Renal pelvis (tissue), 4 donors: Measurements from ENCODE around the gene SCD5. TPM values are rescaled to one million over a fixed set of nuclear protein-coding genes. Genes with fewer than 3 reads are reported as not detected.

ENCODE experiments used
- DNase-seq: peaks from one replicate; pipeline ENCODE4 v3.0.0-alpha.2; 2013
- polyA plus RNA-seq, 3 donors: library from polyadenylated mRNA; unstranded; fragments of 120-200 nt; gene quantifications; one replicate each; pipeline ENCODE4 v1.2.1, GENCODE V29; 2013; ENCODE audit not compliant: insufficient read length in 3 of 3

Gene SCD5
- polyA plus RNA-seq, 3 donors = 34.0 to 46.8 (median 38.7) TPM

- DNase-seq = no peak
Observed at GRCh38 chr4:82697561-82697960, 101.0 kb downstream of the SCD5 start.

- no peak for DNase-seq
Observed at GRCh38 chr4:82696117-82696860, 102.3 kb downstream of the SCD5 start.

DNA sequence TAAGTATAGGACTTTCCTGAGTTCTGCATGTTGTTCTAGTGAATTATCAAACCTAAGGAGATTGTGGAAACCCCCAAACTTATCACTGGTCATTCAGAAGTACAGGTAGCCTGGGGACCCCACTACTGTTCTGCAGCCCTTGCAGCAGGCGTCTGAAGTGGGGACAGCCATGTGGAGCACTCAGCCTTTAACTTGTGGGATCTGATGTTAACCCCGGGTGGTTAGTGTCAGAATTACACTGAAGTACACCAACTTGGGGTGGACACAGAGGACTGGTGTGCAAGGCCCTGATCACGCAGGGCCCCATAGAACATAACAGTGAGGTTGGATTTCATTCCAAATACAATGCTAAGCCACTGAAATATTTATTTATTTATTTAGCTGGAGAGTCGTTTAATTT is 103.7 kb downstream of the SCD5 start:
- DNase-seq = no peak

DNA sequence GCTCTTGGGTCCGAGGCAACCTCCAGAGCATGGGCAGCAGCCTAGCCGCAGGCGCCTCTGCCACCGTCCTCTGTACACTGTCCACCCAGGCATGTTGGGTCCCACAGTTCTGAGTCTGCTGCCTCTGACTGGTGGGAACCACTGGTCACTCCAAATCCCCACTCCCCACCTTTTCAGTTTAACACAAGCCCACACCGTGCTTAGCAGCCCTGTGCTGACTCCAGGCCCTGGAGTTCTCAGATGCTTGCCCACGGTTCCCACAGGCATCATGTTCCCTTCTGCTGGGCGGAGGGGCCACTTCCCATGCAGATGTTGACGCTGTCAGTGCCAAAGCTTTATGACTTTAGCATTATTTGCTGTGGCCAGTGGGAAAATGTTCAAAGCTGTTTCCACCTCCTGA is 104.5 kb downstream of the SCD5 start:
- DNase-seq = peak; percentile 31

- no peak for DNase-seq
Observed at GRCh38 chr4:82692101-82692780, 106.4 kb downstream of the SCD5 start.

GRCh38 chr4:82691431-82691830 is 107.2 kb downstream of the SCD5 start:
- no peak for DNase-seq

DNA sequence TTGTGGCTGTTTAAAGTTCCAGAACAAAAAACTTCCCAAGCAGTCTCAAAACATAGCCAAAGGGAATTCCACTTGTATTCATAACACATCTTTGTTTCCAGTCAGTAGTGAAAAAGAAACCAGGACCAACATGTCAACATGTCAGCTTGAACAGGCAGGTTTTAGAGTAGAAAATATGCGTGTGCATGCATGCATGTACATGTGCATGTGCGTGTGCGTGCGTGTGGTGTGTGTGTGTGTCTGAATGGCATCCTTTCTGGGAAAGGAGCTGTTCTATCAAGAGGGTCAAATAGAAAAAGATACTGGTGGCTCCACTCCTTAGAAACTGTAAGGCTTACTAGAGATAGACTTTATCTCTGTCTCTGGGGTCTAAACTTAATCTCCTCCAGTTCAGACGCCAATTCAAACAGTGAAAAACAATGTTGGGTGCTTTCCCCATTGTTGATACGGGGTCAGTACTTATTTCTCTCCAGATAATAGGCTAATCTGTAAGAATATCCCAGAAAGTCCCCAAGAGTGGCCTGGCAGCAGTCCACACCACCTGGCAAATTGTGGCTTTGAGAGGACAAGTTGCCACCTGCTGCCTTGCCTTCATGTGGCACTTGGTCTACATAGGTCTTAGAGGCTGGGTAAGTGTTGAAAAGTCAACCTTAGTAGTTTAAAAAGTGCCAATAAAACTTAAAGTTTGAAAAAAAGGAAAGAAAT is 110.4 kb downstream of the SCD5 start:
- DNase-seq = no peak

DNA sequence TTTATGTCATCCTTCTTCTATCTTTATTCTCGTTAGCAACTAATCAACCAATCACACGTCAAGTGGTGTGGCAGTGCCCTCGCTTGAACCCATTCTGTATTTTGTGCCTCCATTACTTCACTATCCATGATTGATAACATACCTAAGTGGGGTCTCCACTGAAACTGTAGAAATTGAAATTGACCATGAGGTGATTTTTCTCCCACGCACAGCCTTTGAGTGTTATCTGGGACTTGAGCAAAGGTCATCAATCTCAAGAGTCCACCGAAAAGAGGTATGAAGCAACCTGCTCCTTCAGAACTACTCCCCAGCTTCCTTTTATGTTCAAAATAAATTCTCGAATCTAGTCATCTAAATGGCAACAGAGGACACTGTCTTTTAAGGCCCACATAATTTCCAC is 111.1 kb downstream of the SCD5 start:
- no peak for DNase-seq

DNA sequence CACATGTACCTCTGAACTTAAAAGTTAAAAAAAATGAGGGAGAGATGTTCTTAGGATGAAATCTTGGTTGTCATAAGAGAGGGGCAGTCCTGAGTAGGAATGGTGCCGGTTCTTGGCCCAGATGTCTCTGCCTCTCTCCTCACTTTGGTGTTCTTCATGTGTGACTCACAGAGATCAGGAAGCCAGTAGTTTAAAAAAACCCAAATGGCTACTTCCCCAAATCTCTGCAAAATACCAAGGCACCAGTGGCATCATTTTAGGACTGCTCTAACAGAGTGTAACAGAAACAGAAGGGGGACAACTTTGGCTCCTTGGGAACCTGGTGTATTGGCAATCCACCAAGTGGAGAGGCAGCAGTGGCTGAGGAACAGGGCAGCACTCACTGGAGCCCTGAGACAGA is 116.8 kb downstream of the SCD5 start:
- no peak for DNase-seq

DNA sequence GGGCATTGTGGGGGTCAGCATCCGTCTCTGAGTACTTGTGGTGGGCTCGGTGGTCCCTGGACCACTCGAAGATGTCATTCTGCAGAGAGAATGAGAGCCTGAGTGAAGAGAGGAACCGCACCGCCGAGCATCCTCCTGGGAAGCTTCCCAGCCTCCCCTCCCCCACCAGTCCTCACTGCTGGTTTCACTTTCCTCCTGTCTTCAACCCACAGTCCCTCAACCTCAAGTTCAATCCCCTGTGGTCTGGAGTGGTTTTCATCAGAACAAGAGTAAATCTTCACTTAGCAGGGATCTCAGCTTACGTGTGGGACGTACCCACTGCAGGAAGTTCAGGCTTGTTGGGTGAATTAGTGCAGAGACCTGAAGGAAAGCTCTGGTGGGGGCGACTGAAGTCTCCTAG is 117.8 kb downstream of the SCD5 start:
- DNase-seq = no peak

DNA sequence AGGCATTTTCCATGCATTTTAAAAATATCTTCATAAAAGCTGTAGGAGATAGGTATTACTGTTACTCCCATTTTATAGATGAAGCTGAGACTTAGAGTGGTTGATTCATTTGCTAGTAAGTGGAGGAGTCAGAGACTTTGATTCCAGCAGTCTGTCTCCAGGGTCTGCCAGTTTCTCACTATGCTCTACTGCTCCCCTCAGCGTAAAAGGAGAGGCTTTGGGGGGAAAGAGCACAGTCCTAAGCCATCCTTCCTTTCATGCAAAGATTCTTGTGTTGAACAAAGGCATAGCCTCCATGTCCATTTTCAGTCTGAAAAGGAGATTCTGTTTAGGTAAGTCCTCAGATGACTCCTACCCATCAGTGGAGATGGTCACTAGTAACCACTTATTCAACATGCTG is 119.1 kb downstream of the SCD5 start:
- DNase-seq = no peak

DNA sequence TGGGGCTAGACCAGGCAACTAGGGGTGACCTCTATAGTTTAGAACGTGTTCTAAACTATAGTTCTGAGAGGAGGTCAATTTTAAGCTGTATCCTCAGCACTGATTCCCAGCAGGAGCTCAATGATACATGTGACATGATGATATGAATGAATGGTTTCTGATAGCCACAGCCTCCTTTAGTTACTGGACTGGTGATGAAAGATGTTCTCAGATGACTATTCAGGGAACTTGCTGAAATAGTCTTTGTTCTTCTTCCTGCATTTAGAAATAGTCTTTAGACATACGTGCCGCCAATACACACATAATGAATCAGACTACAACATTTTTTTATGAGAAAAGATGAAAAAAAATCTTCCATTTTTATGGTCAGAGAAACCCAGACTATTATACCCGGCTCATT is 120.5 kb downstream of the SCD5 start:
- no peak for DNase-seq

DNA sequence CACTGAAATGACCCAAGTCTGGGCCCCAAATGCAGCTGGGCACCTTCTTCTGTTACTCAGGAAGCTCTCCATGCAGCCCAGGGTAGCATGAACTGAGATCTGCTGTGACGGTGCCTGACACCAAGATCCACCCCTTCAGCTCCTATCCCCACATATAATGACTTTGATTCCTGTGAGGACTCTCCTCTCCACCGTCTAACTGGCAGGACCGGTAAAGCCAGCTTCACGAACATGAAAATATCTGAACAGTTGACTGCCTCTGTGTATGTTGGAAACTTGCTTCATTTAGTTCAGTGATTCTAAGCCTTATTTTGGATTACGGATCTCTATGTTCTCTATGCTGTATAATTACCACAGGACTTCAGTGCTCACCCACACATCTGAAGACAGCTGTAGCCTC is 121.3 kb downstream of the SCD5 start:
- DNase-seq = no peak

DNA sequence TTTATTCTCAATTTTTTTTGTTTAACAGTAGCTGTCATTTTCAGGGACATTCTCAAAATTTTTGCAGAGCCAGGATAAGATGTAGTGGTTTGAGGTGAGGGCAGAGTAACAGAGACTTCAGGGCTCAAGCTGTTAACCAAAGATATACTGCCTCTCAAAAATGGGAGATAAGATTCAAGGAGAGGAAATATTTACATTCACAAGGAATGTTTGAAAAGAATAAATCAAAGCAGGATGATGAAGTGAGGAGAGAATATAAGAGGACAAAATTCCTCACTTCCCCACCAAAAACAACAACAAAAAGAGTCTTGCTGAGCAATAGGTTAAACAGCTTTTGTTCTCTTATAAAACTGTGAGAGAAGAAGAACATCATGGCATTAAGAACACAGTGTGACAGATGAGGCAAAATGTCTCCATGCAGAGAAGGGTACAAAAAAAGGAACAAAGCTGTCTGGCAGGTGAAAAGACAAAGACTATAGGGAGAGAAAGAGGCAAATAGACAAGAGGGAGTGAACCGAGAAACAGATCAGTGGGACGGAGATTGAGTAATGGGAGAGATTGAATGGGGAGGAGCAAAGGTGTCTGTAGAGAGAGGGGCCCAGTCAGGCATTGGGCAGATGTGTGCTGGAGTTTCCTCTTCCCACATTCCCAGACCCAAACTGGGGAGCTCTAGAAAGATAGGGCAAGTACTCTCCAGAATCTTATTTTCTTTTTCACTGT is 130.7 kb downstream of the SCD5 start:
- no peak for DNase-seq

DNA sequence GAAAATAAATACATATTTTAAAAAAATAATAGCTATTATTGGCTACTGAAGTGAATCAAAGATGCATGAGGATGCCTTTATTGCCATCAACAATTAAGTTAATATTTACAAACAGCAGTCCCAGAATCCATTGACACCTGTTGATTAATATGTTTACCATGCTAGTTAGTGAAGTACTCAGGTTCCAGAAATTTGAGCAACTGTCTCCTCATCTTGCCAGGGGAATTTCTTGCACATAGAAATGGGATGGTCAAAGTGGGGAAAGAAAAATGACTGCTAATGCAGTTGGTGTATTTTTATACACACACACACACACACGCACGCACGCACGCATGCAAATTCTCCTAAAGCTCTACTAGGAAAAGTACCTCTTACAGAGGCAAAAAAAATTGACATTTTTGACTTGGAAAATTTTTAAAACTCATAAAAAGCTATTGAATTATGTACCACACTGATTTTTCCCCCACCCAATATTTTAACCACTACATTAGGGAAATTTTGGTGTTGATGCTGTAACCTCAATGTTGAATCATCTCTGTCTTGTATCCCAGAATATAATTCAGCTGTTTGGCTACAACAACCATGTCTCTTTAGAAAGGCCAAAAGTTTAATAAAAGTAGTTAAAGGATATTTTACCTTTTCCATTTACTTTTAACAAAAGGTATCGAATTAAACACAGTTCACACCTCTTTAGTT is 131.5 kb downstream of the SCD5 start:
- no peak for DNase-seq

- no peak for DNase-seq
Observed at GRCh38 chr4:82661181-82661992, 137.2 kb downstream of the SCD5 start.

GRCh38 chr4:82652062-82652461 is 146.5 kb downstream of the SCD5 start:
- no peak for DNase-seq

GRCh38 chr4:82650868-82651267 is 147.7 kb downstream of the SCD5 start:
- DNase-seq = no peak

- no peak for DNase-seq
Observed at GRCh38 chr4:82648356-82648755, 150.2 kb downstream of the SCD5 start.

- peak; percentile 19 for DNase-seq
Observed at GRCh38 chr4:82645936-82646565, 152.5 kb downstream of the SCD5 start.
